AG09309 (cell line): ENCODE data around the gene TMPRSS7.

Source experiments
- DNase-seq: peaks from one replicate; pipeline ENCODE4 v3.0.0-alpha.2; 2010; ENCODE audit warnings: low read depth
- H3K4me3 ChIP-seq: 2 replicates; pipeline ENCODE4 v1.5.1; 2011; ENCODE audit warnings: mild to moderate bottlenecking, low read depth, low read length, moderate library complexity; ENCODE audit not compliant: control insufficient read depth
- CTCF ChIP-seq: IDR thresholded peaks from 2 replicates; pipeline ENCODE4 v1.5.1; 2011; ENCODE audit warnings: mild to moderate bottlenecking, low read depth, low read length, inconsistent platforms; ENCODE audit not compliant: insufficient read depth, control insufficient read depth; ENCODE audit errors: missing control alignments

TMPRSS7 gene

GRCh38 chr3:112078125-112079083, 43.9 kb downstream of the TMPRSS7 start:
- no peak overlapping the region for H3K4me3 ChIP-seq
- no peak for DNase-seq
- no peak for TF ChIP-seq CTCF

DNA sequence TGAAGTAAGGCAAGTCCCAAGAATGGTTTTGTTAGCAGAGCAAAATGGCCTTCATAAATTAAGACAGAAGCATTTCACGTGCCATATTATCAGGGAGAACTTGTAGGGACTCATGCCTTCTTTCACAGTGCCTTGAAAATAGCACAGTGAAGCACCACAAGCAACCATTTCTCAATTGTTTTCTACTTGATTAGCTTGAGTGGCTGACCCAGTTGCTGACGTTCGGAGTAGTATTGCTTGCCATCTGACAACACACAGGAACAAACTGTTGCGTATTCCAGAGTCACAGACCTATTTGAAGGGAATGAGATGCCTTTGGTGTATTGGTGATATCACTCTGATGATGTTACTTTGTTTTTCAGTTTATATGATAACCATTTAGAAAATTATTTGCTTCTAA, 48.7 kb downstream of the TMPRSS7 start:
- DNase-seq = no peak
- no peak overlapping the region for H3K4me3 ChIP-seq
- no peak for TF ChIP-seq CTCF

- no peak for TF ChIP-seq CTCF
- H3K4me3 ChIP-seq = no peak overlapping the region
- DNase-seq = no peak
Observed at GRCh38 chr3:112084980-112085705, 50.6 kb downstream of the TMPRSS7 start.

- no peak for TF ChIP-seq CTCF
- no peak for DNase-seq
- H3K4me3 ChIP-seq = peak overlapping the region; percentile 73
Observed at GRCh38 chr3:112085735-112086075, 51.2 kb downstream of the TMPRSS7 start.

GRCh38 chr3:112086076-112086854, 51.7 kb downstream of the TMPRSS7 start, which contains the start of gene C3orf52:
Gene C3orf52 (plus strand): TSS chr3:112086389. CDS start chr3:112086408, 19 bp downstream.
- no peak for DNase-seq
- peak within 1 kb of the TSS; percentile 73 for H3K4me3 ChIP-seq
- TF ChIP-seq CTCF = no peak

GRCh38 chr3:112086875-112087524, 52.5 kb downstream of the TMPRSS7 start:
- no peak for TF ChIP-seq CTCF
- H3K4me3 ChIP-seq = peak overlapping the region; percentile 73
- no peak for DNase-seq
